AG09319 (cell line): ENCODE results near the gene RFX3.

Experiments
- DNase-seq: peaks from one replicate; pipeline ENCODE4 v3.0.0-alpha.2; 2010; ENCODE audit warnings: low read depth; ENCODE audit errors: extremely low read depth
- CTCF ChIP-seq: IDR thresholded peaks from 2 replicates; pipeline ENCODE4 v1.5.1; 2011; ENCODE audit warnings: low read depth, mild to moderate bottlenecking, inconsistent platforms, low read length, moderate library complexity

RFX3 gene

GRCh38 chr9:3386753-3387152, 139.0 kb downstream of the RFX3 start:
- DNase-seq, result no peak
- TF ChIP-seq CTCF, result no peak

- TF ChIP-seq CTCF, result no peak
- DNase-seq, result no peak
Measured at GRCh38 chr9:3385871-3386270, 139.9 kb downstream of the RFX3 start.

- TF ChIP-seq CTCF, result no peak
- no peak for DNase-seq
Measured at GRCh38 chr9:3371842-3372241, 154.0 kb downstream of the RFX3 start.

- no peak for DNase-seq
- no peak for TF ChIP-seq CTCF
Measured at GRCh38 chr9:3370715-3371114, 155.1 kb downstream of the RFX3 start.

- no peak for TF ChIP-seq CTCF
- DNase-seq, result no peak
Measured at GRCh38 chr9:3367185-3367584, 158.6 kb downstream of the RFX3 start.

GRCh38 chr9:3361689-3362392, 164.0 kb downstream of the RFX3 start:
- TF ChIP-seq CTCF, result no peak
- no peak for DNase-seq

GRCh38 chr9:3361116-3361515, 164.7 kb downstream of the RFX3 start:
- no peak for DNase-seq
- no peak for TF ChIP-seq CTCF
